ENCODE results near the gene FLT3.
A peak's percentile ranks its signal among the peaks of the same experiment; 100 is the strongest.
"Not testable (repeated sequence)": the region's sequence is repeated elsewhere in the genome, so short reads cannot be mapped to it uniquely, and the experiment has no call there.

Gene FLT3

DNA sequence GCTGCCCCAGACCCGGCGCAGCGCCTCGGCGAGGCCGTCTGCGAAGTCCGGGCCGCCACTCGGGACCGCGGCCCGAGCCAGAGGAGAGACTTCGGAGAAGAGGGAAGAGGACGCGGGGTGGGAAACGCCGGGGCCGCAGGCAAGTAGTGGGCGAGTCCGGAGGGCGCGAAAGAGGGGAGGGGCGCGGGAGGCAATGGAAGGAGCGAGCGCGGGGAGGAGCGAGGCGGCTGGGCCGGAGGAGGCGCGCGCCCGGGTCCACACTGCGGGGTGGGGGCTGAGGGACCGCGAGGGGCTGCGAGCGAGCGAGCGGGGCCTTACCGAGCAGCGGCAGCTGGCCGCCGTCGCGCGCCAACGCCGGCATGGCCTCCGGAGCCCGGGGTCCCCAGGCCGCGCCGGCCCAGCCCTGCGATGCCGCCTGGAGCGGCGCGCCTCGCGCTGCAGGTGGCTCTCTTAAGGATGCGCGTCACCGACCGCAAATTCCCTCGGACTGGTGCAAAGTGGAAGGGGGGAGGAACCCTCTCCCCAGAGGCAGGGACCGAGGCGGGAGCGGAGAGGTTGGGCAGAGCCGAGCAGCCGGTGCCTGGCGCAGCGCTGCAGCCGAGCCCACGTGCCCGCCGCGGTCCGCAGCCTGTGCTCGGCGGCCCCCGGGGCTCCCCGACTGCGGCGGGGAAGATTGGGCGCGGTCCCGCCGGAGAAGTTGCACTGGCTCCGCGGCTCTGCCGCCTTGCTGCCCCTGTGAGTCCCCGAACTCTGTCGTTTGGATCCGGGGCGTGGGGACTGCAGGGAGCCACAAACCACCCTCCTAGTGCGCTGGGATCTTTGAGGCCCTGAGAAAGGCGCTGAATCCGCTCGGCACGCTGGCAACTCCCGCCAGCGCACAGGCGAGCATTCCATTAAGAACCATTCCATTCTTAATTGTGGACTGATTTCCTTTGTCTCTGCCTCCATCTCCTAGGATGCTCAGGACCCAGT, at the start of gene FLT3:
Gene FLT3 (minus strand): TSS at position 427 of the 972 bp plus-strand sequence. CDS start 66 bp downstream, at position 361.
- TF ChIP-seq, protein P1, sequence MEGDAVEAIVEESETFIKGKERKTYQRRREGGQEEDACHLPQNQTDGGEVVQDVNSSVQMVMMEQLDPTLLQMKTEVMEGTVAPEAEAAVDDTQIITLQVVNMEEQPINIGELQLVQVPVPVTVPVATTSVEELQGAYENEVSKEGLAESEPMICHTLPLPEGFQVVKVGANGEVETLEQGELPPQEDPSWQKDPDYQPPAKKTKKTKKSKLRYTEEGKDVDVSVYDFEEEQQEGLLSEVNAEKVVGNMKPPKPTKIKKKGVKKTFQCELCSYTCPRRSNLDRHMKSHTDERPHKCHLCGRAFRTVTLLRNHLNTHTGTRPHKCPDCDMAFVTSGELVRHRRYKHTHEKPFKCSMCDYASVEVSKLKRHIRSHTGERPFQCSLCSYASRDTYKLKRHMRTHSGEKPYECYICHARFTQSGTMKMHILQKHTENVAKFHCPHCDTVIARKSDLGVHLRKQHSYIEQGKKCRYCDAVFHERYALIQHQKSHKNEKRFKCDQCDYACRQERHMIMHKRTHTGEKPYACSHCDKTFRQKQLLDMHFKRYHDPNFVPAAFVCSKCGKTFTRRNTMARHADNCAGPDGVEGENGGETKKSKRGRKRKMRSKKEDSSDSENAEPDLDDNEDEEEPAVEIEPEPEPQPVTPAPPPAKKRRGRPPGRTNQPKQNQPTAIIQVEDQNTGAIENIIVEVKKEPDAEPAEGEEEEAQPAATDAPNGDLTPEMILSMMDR (IDR thresholded peaks at IDR 0.05; ENCODE audit: borderline replicate concordance, insufficient read depth, low read depth, low read length) = no peak
- peak within 1 kb of the TSS; percentile 47 for H3K4me3 ChIP-seq (ENCODE audit: low read depth, low read length)

DNA sequence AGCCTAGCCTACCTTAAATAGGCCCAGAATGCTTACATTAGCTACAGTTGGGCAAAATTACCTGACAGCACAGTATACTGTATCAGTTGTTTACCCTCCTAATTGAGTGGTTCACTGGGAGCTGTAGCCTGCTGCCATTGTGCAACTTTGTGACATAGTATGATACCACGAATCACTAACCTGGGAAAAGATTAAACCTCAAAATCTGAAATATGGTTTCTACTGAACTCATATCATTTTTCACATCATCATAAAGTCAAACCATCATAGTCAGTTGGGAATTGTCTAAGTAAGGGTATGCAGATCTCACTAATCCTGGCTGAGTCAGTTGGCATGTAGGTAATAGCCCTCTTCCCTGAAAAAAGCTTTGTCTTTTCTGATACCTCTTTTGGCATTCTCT, 47.1 kb upstream of the FLT3 start:
- TF ChIP-seq, protein P1 (IDR thresholded peaks at IDR 0.05; ENCODE audit: borderline replicate concordance, insufficient read depth, low read depth, low read length) = no peak
- H3K4me3 ChIP-seq (ENCODE audit: low read depth, low read length) = no peak overlapping the region

DNA sequence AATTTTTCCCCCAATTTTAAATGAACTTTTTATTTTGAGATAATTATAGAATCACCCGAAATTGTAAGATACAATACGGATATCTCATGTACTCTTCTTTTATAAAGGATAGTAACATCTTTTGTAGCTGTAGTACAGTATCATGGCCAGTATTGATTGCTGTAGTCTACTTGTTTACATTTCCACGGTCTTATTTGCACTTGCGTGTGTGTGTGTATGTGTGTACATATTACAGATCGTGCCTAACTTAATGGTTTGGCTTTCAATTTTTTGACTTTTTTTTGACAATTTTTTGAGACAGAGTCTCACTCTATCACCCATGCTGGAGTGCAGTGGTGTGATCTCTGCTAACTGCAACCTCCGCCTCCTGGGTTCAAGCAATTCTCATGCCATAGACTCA, 44.7 kb upstream of the FLT3 start:
- TF ChIP-seq, protein P1 (IDR thresholded peaks at IDR 0.05; ENCODE audit: borderline replicate concordance, insufficient read depth, low read depth, low read length) = no peak

DNA sequence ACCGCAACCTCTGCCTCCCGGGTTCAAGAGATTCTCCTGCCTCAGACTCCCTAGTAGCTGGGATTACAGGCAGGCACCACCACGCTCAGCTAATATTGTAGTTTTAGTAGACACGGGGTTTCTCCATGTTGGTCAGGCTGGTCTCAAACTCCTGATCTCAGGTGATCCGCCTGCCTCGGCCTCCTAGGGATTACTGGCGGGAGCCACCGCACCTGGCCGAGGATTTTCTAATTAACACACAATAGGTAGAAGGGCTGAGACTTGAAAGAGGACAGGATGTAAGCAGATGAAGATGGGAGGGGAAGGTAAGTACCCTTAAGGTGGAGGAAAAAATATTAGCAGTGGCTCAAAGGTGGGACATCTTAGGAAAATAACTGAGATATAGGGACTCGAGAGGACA, 41.2 kb upstream of the FLT3 start:
- H3K4me3 ChIP-seq (ENCODE audit: low read depth, low read length) = not testable (repeated sequence)

More for the DNA sequence above, 44.7 kb upstream of the FLT3 start:
- H3K4me3 ChIP-seq (ENCODE audit: low read depth, low read length) = no peak overlapping the region

DNA sequence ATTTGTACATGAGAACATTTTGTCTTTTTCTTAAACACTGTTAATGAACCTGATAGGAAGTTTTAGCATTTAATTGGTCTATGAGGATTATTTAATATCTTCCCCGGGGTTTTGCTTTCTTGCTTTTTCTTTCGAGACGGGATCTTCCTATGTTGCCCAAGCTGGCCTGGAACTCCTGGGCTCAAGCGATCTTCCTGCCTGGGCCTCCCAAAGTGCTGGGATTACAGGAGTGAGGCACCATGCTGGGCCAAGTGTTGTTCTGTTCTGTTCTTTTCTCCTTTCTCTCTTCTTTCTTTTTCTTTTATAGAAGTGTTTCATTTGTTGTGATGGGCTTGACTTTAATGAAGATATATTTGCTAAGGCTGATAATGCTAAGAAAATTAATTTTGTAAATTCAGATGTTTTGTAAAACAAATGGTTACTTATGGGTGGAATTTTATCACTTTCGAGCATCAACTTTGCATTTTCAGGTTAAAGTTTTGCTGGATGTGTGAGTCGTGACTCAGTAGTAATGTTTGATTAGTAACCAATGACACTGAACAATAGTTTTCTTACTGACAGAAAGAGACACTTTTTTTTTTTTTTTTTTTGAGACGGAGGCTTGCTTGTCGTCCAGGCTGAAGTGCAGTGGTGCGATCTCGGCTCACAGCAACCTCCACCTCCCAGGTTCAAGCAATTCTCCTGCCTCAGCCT, 40.2 kb upstream of the FLT3 start:
- TF ChIP-seq, protein P1 (IDR thresholded peaks at IDR 0.05; ENCODE audit: borderline replicate concordance, insufficient read depth, low read depth, low read length) = no peak
- peak overlapping the region; percentile 78 for H3K4me3 ChIP-seq (ENCODE audit: low read depth, low read length)

DNA sequence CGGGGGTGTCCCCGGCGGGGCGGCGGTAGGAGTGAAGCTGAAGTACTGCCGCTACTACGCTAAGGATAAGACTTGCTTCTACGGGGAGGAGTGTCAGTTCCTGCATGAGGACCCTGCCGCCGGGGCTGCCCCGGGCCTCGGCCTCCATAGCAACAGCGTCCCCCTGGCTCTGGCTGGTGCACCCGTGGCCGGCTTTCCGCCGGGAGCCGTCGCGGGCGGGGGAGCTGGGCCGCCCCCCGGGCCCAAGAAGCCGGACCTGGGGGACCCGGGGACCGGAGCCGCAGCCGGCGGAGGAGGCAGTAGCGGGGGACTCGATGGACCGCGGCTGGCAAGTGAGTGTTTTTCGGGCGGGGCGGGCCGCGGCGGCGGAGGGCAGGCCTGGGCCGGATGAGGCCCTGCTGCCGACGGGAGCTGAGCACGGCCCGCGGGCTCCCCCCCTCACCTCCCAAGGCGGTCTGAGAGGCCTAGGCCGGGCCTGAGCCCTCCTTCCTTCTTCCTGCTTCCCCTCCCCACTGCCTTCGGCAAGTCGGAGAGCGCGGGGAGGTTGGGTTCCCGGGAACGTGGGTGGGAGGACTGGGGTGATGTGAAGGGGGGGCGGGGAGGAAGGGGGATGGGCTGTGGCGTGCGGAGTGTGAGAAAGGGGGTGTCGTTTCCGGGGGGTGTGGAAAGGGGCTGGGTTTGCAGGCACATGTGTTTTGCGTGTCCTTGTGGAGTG, 38.5 kb upstream of the FLT3 start:
- TF ChIP-seq, protein P1 (IDR thresholded peaks at IDR 0.05; ENCODE audit: borderline replicate concordance, insufficient read depth, low read depth, low read length) = no peak
- peak overlapping the region; percentile 78 for H3K4me3 ChIP-seq (ENCODE audit: low read depth, low read length)

All from GM12875 (cell line).